Measurements from ENCODE around the gene PPP1CA. TPM values are rescaled to one million over a fixed set of nuclear protein-coding genes. Genes with fewer than 3 reads are reported as not detected.

The PPP1CA gene
- total RNA-seq, 4 donors from 2014 or later = 91.9 to 110 (median 97.6) TPM

DNA sequence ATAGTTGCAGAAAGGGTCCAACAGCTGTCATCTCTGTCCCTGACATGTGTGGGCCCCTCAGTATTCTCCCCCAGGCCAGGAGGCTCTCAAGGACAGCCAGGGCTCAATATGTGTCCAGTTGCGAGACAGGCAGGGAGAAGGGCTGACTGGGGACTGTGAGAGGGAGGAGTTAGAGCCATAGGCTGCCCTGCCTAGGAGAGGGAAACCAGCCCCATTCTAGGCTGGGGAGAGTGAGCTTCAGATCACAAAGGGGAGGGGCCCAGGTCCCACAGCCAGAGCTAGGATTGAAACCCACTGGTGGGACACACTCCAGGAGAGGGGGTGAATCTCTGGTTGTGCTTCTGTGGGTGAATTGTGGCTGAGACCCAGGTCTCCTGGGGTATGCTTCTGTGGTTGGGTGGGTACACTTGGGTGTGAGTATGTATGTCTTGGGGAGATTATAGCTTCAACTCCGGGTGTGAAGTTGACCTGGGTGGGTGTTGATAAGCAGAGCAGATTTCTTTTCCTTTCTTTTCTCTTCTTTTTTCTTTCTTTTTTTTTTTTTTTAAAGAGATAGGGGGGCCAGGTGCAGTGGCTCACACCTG lies 11.7 kb upstream of the PPP1CA start:
- no peak for ATAC-seq (ENCODE audit: low FRiP score)
- TF ChIP-seq CTCF (IDR thresholded peaks at IDR 0.05) = no peak
- DNase-seq (ENCODE audit: low spot score) = no peak

DNA sequence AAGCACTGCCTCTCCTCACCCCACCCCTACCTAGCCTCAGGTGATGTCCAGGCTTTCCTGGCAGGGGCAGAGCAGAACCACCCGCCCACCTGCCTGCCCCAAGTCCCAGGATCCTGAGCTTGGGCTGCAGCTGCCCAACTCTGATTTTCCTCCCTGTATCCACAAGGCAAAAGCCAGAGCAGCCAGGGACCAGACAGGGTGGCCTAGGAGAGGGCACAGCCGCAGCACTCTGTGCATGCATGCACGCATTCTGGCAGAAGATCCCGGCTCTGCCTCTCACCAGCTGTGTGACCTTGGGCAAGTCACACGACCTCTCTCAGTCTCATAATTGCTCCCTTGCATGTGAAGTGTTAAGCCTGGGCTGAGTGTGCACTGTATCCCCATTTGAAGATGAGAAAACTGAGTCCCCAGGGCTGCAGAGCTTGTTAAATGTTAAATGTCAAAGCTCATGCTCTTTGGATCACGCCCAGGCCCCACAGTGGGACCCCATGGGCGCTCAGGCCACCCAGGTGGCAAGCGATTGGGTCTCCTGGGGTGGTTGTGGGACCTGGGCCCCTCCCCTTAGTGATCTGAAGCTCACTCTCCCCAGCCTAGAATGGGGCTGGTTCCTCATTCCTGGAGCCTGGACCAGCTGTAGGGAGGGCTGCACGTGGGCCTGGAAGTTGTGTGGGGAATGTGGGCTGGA lies 11.0 kb upstream of the PPP1CA start:
- no peak for TF ChIP-seq CTCF (IDR thresholded peaks at IDR 0.05)
- DNase-seq (ENCODE audit: low spot score) = no peak
- ATAC-seq (ENCODE audit: low FRiP score) = no peak

DNA sequence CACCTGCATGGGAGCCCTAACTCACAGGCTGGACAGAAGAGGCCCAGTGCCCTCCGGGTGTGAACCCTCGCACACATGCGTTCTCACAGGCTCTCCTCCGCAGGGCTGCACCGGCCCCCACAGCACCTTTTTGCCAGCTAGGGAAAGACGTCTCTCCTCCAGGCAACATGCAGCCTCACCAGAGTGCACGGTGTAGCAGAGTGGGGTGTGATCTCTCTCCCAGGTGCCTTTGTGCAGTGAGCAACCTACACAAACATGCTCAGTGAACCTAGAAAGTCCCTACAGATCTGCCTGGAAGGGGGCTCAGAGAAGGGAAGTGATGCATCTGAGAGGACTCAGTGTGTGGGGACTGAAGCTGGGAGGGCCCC lies 10.1 kb upstream of the PPP1CA start:
- no peak for ATAC-seq (ENCODE audit: low FRiP score)
- no peak for DNase-seq (ENCODE audit: low spot score)
- no peak for TF ChIP-seq CTCF (IDR thresholded peaks at IDR 0.05)

GRCh38 chr11:67410984-67411784 lies 9.5 kb upstream of the PPP1CA start:
- no peak for TF ChIP-seq CTCF (IDR thresholded peaks at IDR 0.05)
- no peak for ATAC-seq (ENCODE audit: low FRiP score)
- no peak for DNase-seq (ENCODE audit: low spot score)

GRCh38 chr11:67410369-67410831 lies 8.7 kb upstream of the PPP1CA start:
- no peak for DNase-seq (ENCODE audit: low spot score)
- ATAC-seq (ENCODE audit: low FRiP score) = no peak
- TF ChIP-seq CTCF (IDR thresholded peaks at IDR 0.05) = no peak

GRCh38 chr11:67409781-67410368 lies 8.2 kb upstream of the PPP1CA start:
- ATAC-seq (ENCODE audit: low FRiP score) (no peak), DNase-seq (ENCODE audit: low spot score) (no peak)
- no peak for TF ChIP-seq CTCF (IDR thresholded peaks at IDR 0.05)

Data from omental fat pad (tissue), 4 donors.